HG03280 (cell line): ENCODE measurements around the gene OPA3.

Source experiments
- ATAC-seq: cut with Tn5 transposase; IDR thresholded peaks from one replicate; pipeline ENCODE4 v1.9.1; 2021; ENCODE audit warnings: mild to moderate bottlenecking, moderate library complexity; ENCODE audit not compliant: unreplicated experiment

OPA3 gene

GRCh38 chr19:45598267-45599001 is 13.8 kb upstream of the OPA3 start:
- no peak for ATAC-seq

DNA sequence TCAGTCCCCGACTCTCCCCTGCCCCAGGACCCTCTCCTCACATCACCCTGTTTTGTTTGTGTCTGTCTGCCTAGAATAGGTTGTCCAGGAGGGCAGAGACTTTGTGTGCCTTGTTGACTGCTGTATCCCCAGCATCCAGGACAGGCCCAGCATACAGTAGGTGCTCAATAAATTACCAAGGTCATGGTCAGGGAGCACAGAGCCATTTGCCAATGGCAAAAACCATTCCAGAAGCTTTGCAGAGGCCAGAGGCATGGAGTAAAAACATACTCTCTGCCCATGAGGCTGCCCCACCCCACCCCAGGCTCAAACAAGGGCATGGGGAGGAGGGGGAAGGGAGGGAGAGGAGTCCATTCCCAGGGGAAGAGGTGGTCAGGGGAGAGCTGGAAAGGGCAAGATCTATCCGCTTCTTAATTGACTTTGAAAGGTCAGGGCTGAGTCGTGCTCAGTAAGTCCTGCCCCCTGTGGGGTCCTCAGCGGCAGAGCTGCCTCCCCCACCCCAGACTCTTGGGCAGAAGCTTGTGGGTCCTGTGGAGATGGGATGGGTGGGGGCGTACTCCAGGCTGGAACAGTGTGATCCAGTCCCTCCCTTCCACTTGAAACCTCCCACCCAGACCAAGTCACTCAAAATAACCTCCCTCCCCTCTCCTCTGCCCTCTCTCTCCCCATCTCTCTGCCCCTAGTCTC is 13.0 kb upstream of the OPA3 start:
- no peak for ATAC-seq

GRCh38 chr19:45595814-45596213 is 11.2 kb upstream of the OPA3 start:
- ATAC-seq, result no peak

DNA sequence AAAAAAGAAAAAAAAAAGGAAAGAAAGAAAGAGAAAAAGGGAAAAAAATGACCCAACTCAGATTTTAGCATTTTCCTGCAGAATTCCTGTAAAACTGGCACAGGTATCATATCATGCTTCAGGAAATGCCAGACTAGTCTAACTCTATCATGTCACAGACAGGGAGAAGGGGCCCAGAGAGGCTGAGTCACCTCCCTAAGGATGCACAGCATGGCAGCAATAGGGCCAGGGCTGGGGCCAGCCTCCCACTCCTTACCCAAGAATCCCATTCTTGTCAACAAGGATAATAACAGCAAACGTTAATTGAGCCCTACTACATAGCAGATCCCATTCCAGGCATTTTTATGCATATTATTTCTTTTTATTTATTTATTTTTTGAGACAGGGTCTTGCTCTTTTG is 8.9 kb upstream of the OPA3 start:
- no peak for ATAC-seq

GRCh38 chr19:45592366-45592765 is 7.8 kb upstream of the OPA3 start:
- ATAC-seq, result no peak

DNA sequence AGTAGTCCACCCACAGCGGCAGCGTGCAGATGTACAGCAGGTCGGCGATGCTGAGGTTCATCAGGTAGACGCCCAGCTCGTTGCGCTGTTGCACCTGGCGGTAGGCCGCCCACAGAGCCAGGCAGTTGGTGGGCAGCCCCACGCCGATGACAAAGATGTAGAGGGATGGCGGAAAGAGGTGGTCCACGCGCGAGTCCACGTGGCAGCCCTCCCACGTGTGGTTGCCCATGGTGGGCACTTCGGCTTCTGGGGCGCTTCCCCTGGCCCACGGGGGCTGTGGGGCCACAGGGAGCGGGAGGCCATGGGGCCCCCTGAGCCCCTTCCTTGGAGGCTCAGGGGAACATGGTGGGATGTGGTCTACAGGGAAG is 7.0 kb upstream of the OPA3 start:
- ATAC-seq, result no peak

- no peak for ATAC-seq
Measured at GRCh38 chr19:45591004-45591637, 6.5 kb upstream of the OPA3 start.

DNA sequence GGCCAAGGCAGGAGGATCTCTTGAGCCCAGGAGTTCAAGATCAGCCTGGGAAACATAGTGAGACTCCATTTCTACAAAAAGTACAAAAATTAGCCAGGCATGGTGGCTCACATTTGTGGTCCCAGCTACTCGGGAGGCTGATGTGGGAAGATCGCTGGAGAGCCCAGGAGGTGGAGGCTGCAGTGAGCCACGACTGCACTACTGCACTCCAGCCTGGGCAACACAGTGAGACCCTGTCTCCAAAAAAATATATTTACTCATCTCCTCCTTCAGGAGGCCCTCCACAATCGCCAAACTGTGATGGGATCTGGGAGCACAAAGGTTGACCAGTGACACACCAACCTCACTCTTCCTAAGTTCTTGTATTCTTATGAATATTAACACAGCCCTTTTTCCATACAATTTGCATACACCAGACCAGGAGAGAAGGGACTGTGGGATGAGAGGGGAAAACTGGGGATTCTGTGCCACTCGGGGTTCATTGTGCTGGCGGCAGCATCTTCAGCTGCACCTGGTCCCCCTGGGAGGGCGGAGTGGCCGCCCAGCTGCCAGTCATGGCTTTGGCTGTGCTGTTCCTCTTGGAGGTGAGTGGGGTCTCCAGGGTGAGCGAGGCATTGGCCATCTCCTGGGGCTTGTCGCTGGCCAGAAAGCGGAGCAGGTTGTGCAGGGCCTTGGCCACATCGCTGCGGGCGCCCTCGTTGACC is 5.8 kb upstream of the OPA3 start:
- no peak for ATAC-seq

GRCh38 chr19:45589768-45590167 is 5.2 kb upstream of the OPA3 start:
- no peak for ATAC-seq

DNA sequence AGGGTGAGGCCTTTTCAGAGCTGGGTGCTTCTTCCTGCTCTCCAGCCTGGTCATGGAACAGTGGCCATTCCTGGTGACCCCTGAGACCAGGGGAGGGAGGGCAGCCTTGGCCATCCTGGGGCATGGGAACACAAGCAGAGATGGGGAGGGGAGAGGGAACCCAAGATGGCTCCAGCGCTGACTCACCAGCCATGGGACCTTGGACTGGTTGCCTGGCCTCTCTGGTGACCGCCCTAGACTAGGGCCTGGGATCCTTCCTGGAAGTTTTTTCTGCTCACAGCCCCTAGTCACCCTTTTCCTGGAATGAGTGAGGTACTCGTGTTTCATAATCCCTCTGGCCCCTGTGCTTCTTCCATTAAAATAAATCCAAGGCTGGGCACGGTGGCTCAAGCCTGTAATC is 3.3 kb upstream of the OPA3 start:
- no peak for ATAC-seq

GRCh38 chr19:45585158-45585577 is 566 bp upstream of the OPA3 start:
- no peak for ATAC-seq

DNA sequence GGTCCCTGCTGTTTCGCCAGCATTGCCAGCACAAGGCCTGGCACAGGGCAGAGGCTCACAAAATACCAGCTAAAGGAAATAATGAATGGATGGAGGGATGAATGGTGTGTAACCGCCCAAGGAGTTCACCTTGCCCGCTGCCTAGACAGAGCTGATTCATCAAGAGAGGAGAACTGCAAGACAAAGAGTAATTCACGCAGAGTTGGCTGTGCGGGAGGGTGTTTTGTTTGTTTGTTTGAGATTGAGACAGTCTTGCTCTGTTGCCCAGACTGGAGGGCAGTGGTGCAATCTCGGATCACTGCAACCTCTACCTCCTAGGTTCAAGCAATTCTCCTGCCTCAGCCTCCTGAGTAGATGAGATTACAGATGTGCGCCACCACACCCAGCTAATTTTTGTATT is 3.0 kb downstream of the OPA3 start:
- ATAC-seq, result no peak

DNA sequence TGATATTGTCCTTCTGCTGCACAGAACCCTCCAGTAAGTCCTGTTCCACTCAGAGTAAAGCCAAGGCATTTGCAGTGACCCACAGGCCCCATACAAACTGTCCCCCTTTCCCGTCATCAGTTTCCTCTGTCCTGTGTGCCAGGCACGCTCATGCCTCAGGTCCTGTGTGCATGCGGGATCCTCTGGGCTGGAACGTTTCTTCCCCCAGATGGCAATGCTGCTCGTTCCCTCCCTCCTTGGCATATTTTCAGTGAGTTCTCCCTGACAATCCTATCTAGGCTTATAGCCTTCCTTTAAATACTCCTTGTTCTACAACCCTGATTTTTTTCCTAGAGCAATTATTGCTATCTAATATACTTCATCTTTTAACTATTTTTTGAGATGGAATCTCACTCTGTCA is 5.7 kb downstream of the OPA3 start:
- no peak for ATAC-seq

- no peak for ATAC-seq
Measured at GRCh38 chr19:45577111-45577905, 7.3 kb downstream of the OPA3 start.

DNA sequence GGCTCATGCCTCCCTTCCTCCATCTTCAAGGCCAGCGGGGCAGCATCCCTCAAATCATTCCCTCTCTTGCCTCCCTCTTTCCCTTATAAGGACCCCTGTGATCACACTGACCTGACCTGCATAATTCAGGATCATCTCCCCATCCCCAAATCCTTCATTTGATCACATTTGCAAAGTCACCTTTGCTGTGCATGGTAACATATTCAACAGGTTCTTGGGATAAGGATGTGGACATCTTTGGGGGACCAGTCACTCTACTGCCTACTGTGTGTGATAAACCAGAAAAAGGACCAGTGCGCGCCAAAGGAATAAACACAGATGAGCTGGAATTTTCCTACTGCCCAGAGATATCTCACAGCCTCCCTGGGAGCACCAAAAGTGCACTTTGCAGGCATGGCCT is 7.9 kb downstream of the OPA3 start:
- ATAC-seq, result no peak

GRCh38 chr19:45575216-45575615 is 9.4 kb downstream of the OPA3 start:
- ATAC-seq, result no peak

DNA sequence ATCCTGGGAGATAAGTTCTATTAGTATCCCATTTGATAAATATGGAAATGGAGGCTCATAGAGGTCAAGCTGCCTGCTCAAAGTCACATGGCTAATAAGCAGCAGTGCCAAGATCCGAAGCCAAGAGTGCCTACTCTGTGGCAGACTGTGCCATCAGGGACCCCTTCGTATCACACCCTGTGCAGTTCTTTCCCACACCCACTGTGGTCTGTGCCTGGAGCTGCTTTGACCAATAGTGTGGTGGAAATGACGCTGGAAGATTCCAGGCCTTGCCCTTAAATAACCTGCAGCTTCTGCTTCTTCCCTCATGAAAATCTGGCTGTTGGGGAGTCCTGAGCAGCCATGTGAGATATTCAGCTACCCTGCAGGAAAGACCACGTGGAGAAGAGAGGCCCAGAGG is 10.1 kb downstream of the OPA3 start:
- ATAC-seq, result no peak

DNA sequence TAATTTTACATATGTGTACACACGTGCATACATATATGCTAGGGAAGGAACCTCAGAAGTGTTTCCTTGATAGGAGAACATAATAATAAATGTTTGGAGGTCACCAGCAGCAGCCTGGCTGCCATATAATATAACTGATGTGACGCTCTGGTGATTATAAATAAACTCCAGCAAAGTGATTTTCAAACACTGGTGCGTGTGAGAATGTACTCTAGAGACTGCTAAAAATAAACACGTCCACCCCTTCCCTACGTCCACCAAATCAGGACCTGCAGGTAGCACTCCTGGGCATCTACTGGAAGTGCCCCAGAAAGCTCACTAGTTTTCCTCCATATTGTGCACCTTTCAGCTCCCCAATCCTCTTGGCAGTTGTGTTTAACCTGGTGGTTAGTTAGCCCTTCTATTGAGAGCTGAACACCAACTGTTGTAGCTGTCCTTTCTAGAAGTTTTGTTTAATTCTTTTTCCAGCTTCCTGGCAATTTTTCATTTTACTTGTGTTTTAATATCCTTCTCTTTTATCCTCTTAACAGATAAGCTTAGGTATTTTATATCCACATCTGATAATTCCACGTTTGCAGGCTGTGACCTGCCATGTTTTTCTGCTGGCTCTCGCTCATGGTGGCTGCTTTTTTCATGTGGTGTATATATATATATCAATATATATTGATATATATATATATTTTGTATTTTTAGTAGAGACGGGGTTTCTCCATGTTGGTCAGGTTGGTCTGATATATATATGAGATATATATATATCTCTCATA is 13.0 kb downstream of the OPA3 start:
- no peak for ATAC-seq

GRCh38 chr19:45569619-45570421 is 14.8 kb downstream of the OPA3 start:
- ATAC-seq, result no peak
